Dermis blood vessel endothelial cell (primary cell): ENCODE results near the gene GNAI2. TPM values are rescaled to one million over a fixed set of nuclear protein-coding genes. Genes with fewer than 3 reads are reported as not detected.
"Not testable (repeated sequence)": the region's sequence is repeated elsewhere in the genome, so short reads cannot be mapped to it uniquely, and the experiment has no call there.

Source experiments
- DNase-seq: peaks from one replicate; pipeline ENCODE4 v3.0.0; 2010
- total RNA-seq: library from RNA; depleted of rRNA; stranded (reverse); fragments of >200 nt; gene quantifications from 2 replicates; pipeline ENCODE4 v1.2.3, GENCODE V29; 2014

The GNAI2 gene
- total RNA-seq, 1 donor from 2014 or later = 624 TPM

- peak; percentile 95 for DNase-seq
Measured at GRCh38 chr3:50245831-50246516, 10.0 kb downstream of the GNAI2 start.

GRCh38 chr3:50246517-50246954 is 10.5 kb downstream of the GNAI2 start:
- DNase-seq = peak; percentile 87

- DNase-seq = peak; percentile 76
Measured at GRCh38 chr3:50248387-50248786, 12.4 kb downstream of the GNAI2 start.

GRCh38 chr3:50249457-50249856 is 13.5 kb downstream of the GNAI2 start:
- DNase-seq = no peak

- no peak for DNase-seq
Measured at GRCh38 chr3:50250514-50250913, 14.5 kb downstream of the GNAI2 start.

- DNase-seq = peak; percentile 79
Measured at GRCh38 chr3:50251220-50251619, 15.2 kb downstream of the GNAI2 start.

GRCh38 chr3:50254577-50255250 is 18.7 kb downstream of the GNAI2 start:
- DNase-seq = peak; percentile 94

GRCh38 chr3:50255251-50255615 is 19.2 kb downstream of the GNAI2 start:
- no peak for DNase-seq

GRCh38 chr3:50256978-50257890 is 21.2 kb downstream of the GNAI2 start:
- peak; percentile 77 for DNase-seq

- no peak for DNase-seq
Measured at GRCh38 chr3:50258029-50258680, 22.2 kb downstream of the GNAI2 start.

GRCh38 chr3:50258979-50259378 is 23.0 kb downstream of the GNAI2 start:
- no peak for DNase-seq

GRCh38 chr3:50259432-50260026 is 23.5 kb downstream of the GNAI2 start:
- no peak for DNase-seq

- DNase-seq = peak; percentile 96
Measured at GRCh38 chr3:50260027-50260941, 24.3 kb downstream of the GNAI2 start.

GRCh38 chr3:50260942-50261441 is 25.0 kb downstream of the GNAI2 start:
- DNase-seq = no peak

GRCh38 chr3:50261505-50261904 is 25.5 kb downstream of the GNAI2 start:
- no peak for DNase-seq

GRCh38 chr3:50262200-50262599 is 26.2 kb downstream of the GNAI2 start:
- DNase-seq = not testable (repeated sequence)

- DNase-seq = no peak
Measured at GRCh38 chr3:50262778-50263177, 26.8 kb downstream of the GNAI2 start.

GRCh38 chr3:50263478-50264382 is 27.7 kb downstream of the GNAI2 start:
- no peak for DNase-seq

GRCh38 chr3:50264383-50264963 is 28.5 kb downstream of the GNAI2 start:
- DNase-seq = peak; percentile 40
